C1 segment of cervical spinal cord (tissue), 14 donors: ENCODE data around the gene OLFML2A.
"Not testable (repeated sequence)": the region's sequence is repeated elsewhere in the genome, so short reads cannot be mapped to it uniquely, and the experiment has no call there.

Experiments
- DNase-seq, 14 donors: peaks; one replicate each; lab custom pipeline; 2025; lab: John Stamatoyannopoulos, UW

OLFML2A gene

DNA sequence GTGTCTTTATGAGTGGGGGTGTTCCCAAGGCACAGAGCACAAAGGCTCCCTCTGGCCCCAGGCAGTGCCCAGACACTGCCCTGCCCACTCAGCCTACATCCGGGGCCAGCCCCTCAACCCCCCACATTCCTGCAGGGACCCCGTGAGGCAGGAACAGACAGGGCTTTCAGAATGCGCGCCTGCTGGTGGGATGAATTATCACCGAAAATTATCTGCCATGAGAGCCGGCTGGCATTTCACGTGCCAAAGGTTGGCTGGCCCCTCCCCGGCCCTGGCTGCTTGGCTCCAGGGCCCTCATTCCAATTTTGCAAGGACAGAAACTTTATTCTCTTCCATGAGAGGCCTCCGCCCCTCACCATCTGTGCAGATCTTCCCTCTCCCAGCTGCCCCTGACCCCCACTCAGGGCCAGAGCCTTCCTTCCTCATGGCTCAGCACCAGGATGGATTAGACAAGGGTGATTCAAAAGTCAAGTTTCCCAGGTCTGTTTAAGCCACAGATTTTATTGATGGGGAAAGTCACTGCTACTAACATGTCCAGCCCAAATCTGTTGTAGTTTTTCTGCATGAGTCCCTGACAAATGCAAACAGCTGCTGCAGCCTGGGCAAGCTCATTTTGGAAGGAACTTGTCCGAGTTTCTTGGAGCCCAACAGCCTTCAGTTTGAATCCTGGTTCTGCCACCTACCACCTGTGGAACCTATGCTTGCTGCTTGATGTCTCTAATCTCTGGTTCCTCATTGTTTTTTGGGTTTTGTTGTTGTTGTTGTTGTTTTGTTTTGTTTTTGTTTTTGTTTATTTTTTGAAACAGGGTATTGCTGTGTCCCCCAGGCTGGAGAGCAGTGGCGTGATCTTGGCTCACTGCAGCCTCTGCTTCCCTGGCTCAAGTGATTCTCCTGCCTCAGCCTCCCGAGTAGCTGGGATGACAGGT lies 44.0 kb downstream of the OLFML2A start:
- DNase-seq: no peak

DNA sequence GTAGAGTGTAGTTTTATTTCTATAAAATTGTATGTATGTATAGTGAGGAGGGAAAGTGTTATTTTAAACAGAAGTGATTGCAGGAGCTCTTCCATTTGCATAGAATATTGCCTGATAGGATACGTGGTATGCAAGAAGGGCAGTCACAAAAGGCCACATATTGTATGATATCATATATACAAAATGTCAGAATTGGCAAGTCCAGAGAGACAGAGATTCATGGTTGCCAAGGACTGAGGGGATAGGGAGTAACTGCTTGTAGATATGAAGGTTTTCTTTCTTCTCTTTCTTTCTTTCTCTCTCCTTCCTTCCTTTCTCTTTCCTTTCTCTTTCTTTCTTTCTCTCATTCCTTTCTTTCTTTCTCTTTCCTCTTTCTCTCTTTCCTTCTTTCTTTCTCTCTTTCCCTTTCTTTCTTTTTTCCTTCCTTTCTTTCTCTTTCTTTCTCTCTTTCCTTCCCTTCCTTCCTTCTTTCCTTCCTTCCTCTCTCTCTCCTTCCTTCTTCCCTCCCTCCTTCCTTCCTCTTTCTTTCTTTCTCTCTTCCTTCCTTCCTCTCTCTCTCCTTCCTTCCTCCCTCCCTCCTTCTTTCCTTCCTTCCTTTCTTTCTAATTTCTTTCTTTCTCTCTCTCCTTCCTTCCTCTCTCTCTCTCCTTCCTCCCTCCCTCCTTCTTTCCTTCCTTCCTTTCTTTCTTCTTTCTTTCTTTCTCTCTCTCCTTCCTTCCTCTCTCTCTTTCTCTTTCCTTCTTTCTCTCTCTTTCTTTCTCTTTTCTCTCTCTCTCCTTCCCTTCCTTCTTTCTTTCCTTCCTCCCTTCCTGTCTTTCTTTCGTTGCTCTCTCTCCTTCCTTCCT lies 51.8 kb downstream of the OLFML2A start:
- no peak for DNase-seq

DNA sequence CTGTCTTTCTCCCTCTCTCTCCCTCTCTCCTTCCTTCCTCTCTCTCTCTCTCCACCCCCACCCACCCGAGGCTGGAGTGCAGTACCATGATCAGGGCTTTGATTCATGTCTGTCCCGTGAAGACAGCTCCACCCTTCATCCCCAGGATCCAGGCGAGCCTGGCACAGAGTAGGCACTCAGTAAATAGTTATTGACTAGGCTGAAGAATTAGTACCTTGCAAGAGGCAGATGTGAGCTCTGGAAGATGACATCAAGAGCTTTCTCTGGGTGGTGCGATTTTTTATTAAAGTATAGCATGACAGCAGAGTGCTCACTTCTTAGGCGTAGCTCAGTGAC lies 52.4 kb downstream of the OLFML2A start:
- no peak for DNase-seq

DNA sequence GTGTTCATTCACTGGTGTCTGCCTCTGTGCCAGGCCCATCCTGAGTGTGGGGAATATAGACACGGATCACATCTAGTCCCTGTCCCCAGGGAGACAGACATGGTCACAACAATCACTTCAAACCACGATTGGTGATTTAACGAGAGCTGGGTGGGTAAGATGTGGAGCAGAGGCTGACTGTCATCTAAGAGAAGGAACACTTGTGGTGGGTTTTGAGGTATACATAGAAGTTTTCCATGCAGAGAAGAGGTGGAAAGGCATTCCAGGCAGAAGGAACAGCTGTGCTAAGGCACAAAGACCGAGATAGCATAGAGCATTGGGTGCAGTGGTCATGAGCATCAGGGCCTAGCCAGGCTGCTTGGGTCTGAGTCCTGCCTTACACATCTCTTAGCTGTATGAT lies 53.7 kb downstream of the OLFML2A start:
- no peak for DNase-seq

DNA sequence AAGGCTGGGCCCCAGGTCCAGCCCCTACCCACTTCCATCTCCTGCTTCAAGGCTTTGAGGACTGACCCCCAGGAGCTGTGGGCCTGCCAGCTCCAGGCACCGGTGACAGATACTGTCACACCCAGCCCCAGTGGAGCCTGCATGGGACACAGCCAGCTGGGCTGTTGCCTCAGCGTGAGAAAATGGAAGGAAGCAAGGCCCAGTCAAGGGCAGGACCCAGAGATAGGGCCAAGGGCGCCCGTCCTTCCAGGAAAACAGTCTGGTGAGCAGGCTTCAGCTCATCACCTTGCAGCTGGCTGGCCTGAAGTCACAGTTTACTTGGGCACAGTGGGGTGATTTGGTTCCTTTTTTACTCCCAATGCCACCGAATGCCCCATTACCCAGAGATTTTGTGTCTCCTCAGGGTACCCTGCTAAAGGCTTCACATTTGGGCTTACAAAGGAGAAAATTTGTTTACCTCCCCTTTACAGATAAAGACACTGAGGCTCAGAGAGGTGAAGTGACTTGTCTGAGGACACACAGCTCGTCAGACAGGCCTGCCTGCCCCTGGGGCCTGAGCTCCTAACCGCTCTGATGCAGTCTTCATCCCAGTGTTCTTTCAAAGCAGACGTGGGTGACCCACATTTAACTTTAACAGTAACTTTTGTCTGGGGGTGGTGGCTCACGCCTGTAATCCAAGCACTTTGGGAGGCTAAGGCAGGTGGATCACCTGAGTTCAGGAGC lies 54.9 kb downstream of the OLFML2A start:
- DNase-seq: no peak

DNA sequence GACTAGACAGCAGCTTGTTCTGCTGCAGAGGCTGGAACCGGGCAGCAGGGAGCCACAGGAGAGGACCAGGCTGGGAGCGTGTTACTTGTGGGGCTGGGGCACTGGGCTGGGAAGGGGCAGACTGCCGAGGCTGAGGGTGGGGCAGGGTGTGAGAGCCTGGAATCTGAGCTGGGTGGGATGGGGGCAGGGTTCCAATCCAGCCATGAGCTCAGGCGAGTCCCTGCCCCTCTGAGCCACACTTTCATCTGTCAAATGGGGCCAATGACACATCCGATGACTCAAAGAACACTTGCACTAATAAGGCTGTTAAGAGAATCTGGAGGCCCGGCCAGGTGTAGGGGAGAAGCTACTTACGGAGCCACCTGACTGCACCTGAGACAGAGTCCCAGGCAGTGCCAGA lies 57.7 kb downstream of the OLFML2A start:
- no peak for DNase-seq

DNA sequence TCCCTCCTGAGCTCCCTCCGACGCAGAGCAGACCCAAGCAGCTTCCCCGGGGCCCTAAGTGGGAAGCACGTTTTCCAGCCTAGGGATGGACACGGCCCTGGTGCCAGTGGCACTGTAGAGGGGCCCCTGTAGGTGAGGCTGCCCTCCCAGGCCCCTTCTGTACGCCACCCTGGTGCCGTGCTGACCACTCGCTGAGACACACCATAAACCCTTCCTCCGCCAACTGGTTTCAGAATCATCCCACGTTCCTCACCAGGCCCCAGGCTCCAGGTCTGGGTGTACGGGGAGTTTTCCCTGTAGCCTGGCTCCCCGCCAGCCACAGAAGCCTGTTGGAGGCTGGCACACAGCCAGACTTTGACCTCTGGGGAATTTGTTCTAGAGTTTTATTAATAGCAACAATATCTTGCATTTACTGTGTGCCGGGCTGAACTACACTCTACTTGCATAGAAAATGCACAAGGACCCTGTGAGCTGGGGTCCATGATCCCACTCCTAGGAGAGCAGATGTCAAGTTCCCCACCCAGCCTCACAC lies 58.2 kb downstream of the OLFML2A start:
- no peak for DNase-seq

DNA sequence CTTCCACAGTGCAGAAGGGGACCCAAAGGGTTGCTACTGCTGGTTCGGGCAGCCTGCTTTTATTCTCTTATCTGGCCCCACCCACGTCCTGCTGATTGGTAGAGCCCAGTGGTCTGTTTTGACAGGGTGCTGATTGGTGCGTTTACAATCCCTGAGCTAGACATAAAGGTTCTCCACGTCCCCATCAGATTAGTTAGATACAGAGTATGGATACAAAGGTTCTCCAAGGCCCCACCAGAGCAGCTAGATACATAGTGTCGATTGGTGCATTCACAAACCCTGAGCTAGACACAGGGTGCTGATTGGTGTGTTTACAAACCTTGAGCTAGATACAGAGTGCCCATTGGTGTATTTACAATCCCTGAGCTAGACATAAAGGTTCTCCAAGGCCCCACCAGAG lies 61.2 kb downstream of the OLFML2A start:
- not testable (repeated sequence) for DNase-seq

DNA sequence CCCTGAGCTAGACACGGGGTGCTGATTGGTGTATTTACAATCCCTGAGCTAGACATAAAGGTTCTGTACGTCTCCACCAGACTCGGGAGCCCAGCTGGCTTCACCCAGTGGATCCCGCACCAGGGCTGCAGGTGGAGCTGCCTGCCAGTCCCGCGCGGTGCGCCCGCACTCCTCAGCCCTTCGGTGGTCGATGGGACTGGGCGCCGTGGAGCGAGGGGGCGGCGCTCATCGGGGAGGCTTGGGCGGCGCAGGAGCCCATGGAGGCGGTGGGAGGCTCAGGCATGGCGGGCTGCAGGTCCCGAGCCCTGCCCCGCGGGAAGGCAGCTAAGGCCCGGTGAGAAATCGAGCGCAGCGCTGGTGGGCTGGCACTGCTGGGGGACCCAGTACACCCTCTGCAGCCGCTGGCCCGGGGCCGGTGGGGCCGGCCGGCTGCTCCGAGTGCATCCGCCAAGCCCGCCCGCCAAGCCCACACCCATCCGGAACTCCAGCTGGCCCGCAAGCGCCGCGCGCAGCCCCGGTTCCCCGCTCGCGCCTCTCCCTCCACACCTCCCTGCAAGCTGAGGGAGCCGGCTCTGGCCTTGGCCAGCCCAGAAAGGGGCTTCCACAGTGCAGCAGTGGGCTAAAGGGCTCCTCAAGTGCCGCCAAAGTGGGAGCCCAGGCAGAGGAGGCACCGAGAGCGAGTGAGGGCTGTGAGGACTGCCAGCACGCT lies 61.8 kb downstream of the OLFML2A start:
- DNase-seq: not testable (repeated sequence)

DNA sequence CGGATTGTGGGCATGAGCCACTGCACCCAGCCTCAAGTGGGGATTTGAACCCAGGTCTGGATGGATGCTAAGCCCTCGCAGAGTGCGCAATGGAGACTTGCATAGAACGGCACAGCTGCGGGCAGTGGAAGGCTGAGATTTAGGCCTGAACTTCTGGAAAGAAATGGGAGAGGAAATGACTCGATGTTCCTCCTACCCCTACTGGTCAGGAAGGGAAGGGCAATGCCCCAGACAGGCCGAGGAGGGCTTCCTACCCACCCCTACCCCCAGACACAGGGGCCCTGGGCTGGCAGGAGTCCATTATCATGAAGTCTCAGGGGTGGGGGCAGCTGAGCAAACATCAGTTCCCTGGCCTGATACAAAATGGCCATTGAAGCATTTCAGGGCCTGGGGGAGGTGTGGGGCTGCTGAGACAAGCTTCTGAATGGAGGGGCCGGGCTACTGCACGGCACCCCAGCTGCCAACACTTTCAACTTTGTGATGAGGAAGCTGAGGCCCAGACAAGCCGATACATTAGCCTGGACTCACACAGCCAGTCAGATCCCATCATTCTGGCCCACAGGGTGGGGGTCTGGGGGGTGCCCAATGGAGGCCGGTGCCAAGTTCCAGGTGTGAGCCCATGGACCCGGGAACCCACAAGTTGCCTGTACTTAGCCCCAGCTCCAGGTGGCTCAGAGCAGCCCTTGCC lies 62.8 kb downstream of the OLFML2A start:
- no peak for DNase-seq

DNA sequence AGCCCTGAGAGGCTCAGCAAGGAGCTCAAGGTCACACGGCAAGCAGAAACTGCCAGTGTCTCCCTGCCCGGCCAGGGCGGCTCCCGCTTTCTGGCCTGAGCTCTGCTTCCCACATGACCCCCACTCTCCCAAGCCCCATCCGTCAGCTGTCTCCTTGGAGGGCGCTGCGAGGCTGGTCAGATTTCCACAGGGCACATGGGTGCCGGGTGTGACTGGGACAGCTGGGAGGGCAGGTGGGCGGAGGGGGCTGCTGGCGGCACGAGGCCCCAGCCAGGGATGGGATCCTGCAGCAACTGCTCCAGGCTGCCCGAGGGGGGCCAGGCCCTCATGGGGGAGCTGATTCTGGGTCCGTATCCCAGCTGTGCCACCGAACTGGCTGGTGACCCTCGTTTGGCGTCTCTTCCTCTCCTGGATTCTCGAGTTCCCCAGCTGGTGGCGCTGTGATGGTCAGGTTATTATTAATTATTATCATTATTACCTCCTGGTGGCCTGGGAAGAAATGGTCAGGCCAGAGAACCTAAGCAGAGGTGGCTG lies 63.4 kb downstream of the OLFML2A start:
- DNase-seq: no peak

DNA sequence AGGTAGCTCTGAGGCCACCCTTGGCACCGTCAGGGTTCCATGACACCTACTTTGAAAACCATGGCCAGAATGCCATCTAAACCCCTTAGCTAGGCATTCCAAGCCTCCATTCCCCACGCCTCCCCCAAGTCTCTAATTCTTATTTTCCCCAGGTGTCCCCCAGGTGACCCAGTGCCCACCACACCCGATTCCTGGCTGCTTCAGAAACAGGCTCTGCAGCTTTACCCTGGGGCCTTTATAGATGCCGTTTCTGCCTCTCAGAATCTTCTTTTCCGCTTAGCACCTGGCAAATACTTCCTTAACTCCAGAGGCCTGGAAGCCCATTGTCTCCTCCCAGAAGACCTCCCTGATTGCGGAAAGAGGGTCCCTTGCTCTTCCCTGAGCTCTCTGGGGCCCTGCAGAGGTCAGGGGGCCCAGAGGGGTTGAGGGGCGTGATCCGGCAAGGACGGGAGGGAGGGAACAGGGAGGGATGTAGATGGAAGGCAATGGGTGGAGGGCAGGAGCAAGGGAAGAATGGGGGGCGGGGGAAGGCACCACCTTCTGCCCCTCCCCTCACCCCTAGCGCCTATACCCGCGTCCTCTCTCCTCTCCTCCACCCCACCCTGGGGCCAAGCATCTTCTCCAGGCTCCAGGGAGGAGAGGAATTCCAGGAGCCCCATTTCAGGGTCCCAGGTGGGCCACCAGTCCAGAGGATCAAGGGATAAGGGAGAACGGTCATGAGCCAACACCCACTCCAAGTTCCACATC lies 64.3 kb downstream of the OLFML2A start:
- DNase-seq: no peak

DNA sequence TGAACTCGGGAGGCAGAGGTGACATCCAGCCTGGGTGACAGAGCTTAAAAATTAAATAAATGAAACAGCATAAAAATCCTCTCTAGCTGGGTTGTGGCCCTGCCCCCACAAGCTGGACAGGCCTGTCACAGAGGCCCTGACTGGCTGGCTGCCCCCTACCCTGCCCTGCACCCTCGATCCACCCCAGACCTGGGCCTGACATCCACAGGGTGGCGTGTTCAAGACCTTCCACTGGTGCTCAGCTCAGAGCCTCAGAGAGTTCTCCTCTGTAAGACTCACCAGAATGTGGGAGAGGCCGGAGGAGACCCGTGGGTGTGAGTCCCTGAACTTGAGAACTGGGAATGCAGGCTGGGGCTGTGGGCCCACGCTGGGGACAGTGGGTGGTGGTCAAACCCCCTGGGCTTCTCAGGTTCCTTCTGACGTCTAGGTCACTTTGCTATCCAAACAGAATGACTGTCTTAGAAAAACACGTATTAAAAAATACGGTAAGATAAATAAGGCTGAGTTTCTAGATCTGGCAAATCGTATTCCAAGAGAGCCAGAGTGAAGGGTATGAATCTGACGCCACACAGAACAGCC lies 66.6 kb downstream of the OLFML2A start:
- no peak for DNase-seq

DNA sequence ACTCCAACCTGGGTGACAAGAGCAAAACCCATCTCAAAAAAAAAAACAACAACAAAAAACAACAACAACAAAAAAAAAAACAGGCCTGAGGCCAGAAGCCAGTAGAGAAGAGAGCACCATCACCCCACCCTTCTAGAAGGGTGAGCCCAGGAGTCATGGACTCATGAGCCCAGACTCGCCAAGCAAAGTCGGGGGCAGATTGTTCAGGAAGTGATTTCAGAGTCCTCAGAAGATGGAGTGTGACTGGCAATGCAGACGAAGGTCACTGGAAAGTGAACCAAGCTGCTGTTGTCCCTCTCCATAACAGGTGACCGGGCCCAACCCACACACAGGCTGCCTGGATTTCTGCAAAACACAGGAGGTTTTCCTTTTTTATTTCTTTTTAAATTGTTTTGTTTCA lies 67.4 kb downstream of the OLFML2A start:
- DNase-seq: no peak

DNA sequence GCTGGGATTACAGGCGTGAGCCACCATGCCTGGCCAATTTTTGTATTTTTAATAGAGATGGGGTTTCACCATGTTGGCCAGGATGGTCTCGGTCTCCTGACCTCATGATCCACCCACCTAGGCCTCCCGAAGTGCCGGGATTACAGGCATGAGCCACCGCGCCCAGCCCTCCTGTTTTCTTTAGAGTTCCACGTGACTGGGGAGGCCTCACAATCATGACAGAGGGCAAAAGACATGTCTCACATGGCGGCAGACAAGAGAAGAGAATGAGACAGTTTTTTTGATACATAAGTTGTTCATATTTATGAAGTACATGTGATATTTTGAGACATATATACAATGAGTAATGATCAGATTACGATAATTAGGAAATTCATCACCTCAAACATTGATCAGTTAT lies 69.5 kb downstream of the OLFML2A start:
- DNase-seq: not testable (repeated sequence)

DNA sequence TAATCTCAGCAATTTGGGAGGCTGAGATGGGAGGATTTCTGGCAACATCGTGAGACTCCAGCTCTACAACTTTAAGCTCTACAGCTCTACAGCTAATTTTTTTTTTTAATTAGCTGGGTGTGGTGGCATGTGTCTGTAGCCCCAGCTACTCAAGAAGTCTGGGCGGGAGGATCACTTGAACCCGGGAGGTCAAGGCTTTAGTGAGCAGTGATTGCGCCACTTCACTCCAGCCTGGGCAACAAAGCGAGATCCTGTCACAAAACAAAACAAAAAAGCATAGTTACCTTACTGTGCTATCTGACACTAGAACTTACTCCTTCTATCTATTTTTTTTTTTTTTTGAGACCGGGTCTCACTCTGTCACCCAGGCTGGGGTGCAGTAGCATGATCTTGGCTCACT lies 70.0 kb downstream of the OLFML2A start:
- no peak for DNase-seq

DNA sequence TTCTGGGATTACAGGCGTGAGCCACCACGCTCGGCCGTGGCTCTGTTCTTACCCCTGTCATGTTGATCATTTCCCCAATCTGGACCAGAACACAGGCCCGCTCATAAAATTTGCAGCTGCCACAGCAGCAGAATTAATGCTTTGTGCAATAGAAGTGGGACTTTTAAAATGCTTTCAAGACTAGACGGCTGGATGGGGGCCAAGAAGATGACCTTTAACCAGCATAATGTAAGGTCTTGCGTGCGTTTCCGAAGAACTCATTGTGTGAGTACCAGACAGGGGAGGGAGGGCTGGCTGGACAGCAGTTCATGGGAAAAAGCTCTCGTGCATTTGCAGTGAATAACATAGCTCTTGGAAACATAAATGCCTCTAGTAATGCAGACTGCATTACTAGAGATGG lies 72.9 kb downstream of the OLFML2A start:
- DNase-seq: no peak

DNA sequence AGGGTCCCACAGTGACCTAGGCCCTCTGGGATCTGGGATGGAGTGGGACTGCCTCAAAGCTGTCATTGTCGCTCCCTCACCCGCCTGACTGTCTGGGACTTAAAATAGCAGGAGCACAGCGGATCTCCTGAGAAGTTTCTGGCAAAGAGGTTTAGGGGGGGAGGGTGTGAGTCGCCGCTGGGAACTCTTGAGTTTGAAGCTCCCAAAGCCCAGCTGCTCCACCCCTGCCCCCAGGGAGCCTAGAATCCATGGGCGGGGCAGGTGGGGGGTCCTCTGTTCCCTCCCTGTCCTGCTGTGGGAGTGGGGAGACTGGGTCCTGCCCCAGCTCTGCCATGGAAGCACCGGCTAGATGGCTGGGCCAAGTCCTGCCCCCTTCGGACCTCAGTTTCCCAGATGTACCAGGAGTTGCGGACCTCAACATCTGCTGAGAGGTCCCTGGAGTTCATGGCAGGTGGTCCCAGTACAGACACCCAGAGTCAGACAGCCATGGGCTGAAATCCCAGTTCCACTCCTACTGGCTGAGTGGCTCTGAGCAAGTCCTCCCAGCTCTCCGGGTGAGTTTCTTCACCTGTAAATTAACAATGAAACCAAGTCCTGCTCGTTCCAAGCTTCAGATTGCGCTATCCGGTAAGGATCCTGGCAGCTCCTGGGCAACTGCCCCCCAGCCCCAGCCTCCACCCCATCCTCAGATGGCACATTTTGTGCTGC lies 75.3 kb downstream of the OLFML2A start:
- no peak for DNase-seq
